IPS DF 19.7 (cell line): ENCODE measurements around the gene RGS12.

Experiments
- DNase-seq: peaks from one replicate; pipeline ENCODE4 v3.0.0-alpha.2; 2013; ENCODE audit warnings: low read depth, low spot score

Gene RGS12

DNA sequence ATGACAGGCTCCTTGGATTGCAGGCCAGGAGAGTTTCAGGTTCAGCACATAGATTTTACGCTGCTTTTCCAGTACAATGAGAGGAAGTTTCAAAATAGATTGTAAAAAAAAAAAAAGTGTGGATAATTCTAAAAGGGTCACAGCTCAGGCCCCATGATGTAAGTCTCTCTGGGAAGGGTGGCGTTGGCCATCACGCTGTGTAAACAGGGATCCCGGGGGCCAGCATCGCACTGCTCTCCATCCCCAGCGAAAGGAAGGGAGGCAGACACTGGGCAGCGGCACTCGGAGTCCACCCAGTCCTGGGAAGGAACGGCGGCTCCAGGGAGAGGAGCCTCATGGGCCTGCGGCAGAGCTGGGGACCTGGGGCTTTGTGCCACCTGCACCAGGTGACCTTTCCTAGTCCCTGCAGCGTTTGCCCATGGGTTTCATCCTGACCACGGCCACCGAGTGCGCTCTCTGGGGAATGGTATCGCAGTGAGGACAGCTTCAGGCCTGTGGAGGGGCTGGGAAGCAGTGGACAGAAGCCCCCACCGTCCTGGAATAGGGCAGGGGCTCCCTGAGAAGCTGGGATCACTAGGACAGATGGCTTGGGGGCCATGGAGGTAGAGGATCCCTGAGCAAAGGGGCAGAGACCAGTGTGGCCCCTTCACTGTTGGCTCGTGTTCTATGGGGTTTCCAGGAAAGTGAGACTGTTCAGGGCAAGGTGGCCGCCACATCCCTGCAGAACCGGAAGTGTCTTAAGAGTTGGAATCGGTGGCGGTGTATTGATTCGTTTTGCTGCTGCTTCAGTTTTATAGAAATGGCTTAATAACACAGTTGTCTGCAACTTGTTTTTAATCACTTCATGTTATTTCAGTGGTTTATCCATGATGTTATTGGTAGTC is 38.9 kb downstream of the RGS12 start:
- DNase-seq, result no peak

GRCh38 chr4:3332498-3332897 is 39.7 kb downstream of the RGS12 start:
- DNase-seq, result no peak

DNA sequence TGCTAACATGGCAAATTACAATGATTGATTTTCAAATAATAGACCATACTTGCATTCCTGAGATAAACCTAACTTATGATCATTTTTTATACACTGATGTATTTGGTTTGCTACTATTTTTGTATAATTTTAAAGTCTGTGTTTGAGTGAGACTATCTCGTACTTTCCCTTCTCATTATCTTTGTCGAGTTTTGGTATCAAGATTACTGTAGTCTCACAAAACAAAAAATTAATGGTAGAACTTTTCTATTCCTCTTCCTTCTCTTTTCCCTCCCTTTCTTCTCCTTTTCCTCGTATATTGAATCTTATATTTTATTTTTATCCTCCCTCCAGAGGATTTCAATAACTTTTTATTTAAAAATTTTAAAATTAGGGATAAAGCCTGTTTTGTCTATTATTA is 41.5 kb downstream of the RGS12 start:
- no peak for DNase-seq

DNA sequence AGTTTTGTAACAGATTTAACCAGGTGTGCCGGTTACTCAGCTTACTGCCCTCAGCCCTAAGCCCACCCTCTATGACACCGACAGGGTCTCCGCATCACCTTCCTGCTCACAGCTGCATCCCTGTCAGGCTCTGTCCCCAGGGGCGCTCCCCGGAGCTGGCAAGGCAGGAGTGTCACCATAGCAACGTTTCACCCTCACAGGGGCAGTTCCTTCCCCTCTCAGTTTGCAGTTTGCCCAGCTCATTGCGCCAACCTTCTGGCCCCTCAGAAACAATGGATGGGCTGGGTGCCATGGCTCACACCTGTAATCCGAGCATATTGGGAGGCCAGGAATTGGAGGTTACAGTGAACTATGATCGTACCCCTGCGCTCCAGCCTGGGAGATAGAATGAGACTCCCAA is 42.6 kb downstream of the RGS12 start:
- no peak for DNase-seq

- no peak for DNase-seq
Observed at GRCh38 chr4:3335982-3336381, 43.2 kb downstream of the RGS12 start.

DNA sequence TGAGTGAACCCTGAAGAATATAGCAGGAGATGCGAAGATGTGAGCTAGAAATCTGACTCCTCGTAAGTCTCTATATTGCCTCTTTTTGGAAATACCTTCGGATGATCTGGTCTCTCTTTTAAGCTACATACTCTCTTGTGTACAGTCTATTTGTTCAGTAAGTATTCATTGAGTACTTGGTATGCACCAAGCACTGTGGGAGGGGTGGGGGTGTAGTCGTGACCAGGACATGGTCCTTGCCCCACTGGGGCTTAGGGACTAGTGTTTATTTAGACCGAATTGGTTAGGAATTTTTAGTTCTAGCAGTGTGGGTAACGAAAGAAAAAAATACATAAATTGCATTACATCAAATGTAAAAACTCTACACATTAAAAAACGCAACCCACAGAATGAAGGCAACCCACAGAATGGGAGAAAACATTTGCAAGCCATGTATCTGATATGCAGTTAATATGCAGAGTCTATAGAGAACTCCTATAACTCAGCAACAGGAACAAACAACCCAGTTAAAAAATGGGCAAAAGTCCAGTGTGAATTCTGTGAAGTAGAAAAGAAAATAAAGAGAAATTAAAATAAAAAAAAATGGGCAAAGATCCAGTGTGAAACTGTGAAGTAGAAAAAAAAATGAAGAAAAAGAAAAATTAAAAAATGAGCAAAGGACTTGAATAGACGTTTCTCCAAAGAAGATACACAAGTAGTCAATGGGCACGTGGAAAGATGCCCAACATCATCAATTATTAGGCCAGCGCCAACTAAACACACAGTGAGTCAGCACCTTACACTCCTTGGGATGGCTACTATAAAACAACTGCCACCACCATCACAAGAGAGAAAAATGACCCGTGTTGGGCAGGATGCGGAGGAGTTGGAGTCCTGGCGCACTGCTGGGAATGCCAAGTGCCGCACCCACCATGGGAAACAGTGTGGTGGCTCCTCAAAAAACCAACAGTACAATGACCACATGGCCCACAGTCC is 43.8 kb downstream of the RGS12 start:
- DNase-seq, result no peak

DNA sequence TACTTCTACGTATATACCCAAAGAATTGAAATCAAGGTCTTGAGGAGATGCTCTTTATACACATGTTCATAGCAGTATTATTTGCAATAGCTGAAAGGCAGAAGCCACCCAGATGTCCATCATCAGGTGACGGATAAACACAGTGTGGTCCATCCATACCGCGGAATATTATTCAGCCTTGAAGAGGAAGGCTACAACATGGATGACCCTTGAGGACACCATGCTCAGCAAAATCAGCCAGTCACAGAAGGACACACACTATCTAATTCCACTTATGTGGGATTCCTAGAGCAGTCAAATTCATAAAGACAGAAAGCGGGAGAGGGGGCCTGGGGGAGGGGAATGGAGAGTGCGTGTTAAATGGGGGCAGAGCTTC is 44.5 kb downstream of the RGS12 start:
- no peak for DNase-seq

- no peak for DNase-seq
Observed at GRCh38 chr4:3337811-3338210, 45.0 kb downstream of the RGS12 start.

- no peak for DNase-seq
Observed at GRCh38 chr4:3338321-3338838, 45.6 kb downstream of the RGS12 start.

GRCh38 chr4:3338976-3339531 is 46.2 kb downstream of the RGS12 start:
- DNase-seq, result no peak

- DNase-seq, result no peak
Observed at GRCh38 chr4:3339577-3339976, 46.8 kb downstream of the RGS12 start.

DNA sequence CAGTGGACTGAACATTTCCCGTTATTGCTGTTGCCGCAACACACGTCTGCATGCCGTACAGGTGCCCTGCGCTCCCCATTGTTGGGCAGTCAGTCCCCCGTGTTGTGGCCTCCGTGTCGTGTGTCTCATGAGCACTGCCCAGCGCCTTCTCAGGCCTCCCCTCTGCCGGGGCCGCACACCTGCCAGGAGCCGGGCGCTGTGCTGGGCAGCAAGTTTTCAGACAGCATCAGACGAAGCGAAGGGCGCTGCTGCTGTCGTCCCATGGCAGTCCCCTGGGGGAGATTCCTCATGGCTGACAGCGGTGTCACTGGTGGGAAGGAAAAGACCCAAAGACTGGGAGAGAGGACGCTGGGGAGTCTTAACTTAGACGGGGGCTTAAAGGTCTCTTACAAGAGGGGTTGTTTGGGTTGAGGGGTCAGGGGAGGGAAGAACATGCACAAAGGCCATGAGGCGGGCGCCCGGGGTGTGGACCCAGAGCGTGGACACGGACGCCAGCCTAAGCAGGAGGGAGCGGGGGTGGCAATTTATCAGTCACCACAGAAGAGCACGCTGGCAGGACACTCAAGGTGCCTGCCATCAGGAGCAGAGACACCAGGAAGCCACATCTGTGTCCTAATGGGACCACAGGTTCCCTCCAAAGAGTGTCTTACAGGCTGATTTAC is 47.3 kb downstream of the RGS12 start:
- DNase-seq, result no peak

GRCh38 chr4:3340700-3341083 is 47.9 kb downstream of the RGS12 start:
- no peak for DNase-seq

DNA sequence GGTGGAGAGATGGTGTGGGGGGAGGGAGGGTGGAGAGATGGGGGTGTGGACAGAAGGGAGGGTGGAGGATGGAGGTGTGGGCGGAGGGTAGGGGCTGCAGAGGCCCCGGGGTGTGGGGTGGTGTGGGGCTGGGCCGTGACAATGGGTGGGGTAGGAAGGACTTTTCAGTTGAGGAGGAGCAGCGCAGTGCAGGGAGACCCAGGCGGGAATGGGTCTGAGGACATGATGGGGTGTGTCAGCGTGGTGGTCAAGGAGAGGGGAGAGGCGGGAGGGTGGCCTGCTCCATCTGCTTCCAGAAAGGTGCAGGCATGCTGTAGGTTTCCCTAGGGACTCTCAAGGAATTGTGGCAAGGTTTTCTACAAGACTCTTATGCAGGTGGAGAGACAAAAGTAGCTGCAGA is 48.9 kb downstream of the RGS12 start:
- no peak for DNase-seq

DNA sequence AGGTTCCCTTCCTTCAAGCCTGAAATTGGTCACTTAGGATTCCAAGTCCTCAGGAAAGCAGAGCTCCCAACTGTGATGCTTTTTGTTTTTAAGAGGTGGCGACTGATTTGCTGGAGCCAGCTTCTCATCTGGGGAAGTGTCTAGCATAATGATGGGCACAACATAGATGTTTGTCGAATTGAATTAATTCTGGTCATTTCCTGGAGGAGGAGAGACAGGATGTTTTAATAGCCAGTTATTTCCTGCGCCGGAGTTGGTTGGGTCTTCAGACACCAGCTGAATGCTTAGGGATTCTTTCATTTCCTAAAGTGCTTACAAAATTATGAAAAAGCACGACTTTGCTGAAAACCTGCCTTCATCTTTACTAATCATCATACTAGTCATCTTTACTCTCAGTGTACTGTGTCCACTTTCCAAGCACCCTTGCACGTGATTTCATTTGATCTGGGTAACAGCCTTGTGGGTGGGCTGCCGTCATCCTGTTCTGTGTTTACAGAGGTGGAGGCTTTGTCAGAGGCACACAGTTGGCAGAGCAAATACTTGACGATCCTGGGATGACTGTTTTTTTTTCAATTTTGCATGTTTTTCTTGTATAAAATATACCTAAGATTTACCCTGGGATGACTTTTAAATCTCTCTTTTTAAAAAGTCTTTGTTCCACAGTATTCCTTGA is 49.5 kb downstream of the RGS12 start:
- DNase-seq, result no peak
